Measurements from ENCODE around the gene HARBI1.
A peak's percentile ranks its signal among the peaks of the same experiment; 100 is the strongest.

The HARBI1 gene, protein sequence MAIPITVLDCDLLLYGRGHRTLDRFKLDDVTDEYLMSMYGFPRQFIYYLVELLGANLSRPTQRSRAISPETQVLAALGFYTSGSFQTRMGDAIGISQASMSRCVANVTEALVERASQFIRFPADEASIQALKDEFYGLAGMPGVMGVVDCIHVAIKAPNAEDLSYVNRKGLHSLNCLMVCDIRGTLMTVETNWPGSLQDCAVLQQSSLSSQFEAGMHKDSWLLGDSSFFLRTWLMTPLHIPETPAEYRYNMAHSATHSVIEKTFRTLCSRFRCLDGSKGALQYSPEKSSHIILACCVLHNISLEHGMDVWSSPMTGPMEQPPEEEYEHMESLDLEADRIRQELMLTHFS

DNA sequence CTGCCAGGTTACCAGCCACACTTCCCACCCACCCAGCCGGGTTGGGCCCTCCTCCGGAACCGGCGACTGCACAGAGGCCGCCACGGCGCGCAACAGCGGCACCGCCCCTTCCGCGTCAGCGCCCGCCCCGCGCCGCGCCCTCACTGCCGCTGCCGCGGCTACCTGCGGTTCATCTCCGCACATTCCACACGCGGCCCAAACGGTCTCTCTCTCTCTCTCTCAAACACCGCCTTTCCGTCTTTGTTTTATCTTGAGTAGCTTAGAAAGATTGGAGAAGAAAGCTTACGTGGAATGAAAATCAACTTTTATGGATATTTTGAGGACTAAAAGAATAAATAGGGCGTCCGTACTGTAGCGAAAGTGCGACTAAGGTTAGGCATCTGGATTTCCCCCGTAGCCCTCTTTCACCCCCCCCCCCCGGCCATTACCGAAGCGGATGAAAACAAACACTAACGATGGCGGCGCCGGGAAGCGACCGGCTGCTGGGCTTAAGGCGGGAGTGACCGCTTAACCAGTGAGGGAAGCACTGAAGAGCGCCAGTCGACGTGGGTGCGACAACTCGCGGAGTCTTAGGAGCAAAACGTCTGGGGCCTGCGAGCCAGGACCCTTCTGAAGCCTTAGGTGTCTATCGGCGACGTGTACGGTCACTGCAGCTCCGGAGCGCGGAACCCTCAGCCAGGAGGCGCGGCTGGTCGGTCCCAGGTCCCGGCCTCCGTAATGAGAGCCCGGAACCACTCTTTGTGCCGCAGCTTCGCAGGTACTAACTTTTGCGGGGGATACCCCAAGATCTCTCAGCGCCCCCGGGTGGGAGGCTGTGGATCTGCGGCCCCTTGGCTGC, at the start of gene HARBI1, which contains the start of gene ATG13:
Gene HARBI1, minus strand, starts transcription at position 94 of the 838 bp plus-strand sequence. CDS start 990 bp downstream, outside the sequence.
Gene ATG13, plus strand, starts transcription at position 420 of the 838 bp plus-strand sequence. CDS start 26,739 bp downstream, outside the sequence.
- peak; percentile 94 for DNase-seq

DNA sequence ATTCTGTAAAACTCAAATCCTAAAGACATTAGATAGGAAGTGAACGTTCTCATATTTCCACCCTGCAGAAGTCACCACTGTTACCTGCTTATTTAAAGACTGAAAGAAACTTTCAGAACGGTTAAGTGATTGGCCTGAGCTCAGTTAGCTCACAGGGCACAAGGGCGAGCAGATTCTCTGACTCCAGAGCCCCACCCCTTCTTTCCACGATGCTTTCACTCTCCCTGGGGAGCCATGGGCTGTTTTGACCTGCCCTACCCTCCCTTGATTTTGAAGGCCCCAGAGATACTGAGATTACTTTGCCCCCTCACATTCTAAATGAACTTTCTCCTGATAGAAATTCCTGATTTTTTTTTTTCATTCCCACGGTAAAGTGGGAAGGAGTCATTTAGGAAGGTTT, 49.5 kb upstream of the HARBI1 start:
- peak; percentile 40 for DNase-seq

DNA sequence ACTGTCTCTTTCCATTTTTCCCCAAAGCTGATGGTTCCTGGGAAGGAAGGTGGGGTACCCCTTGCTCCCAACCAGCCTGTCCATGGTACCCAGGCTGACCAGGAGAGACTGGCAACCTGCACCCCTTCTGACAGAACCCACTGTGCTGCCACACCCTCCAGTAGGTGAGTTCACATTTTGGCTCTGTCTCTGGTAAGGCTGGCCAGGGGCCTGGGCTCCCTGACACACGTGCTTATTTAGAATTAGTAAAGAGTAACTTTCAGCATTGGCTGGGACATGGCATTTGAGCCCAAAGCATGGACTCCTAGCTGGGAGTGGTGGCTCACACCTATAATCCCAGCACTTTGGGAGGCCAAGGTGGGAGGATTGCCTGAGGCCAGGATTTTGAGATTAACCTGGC, 48.3 kb upstream of the HARBI1 start:
- no peak for DNase-seq

DNA sequence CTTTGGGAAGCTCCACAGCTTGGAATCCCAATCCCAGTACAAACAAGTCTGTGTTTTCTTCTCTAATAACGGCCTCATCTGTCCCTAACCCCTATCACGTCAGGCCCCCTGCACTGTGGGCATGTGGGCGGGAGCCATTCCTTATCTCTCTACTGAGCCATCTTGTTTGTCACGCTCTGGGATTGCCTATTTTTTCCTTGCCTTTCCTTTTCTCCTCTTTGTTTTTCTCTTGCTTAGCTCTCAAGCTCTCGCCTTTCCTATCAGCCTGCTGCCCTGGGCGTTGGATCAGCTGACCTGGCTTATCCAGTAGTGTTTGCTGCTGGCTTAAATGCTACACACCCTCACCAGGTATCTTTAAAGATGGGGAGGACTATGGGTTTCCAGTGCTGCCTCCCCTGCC, 47.6 kb upstream of the HARBI1 start:
- no peak for DNase-seq

DNA sequence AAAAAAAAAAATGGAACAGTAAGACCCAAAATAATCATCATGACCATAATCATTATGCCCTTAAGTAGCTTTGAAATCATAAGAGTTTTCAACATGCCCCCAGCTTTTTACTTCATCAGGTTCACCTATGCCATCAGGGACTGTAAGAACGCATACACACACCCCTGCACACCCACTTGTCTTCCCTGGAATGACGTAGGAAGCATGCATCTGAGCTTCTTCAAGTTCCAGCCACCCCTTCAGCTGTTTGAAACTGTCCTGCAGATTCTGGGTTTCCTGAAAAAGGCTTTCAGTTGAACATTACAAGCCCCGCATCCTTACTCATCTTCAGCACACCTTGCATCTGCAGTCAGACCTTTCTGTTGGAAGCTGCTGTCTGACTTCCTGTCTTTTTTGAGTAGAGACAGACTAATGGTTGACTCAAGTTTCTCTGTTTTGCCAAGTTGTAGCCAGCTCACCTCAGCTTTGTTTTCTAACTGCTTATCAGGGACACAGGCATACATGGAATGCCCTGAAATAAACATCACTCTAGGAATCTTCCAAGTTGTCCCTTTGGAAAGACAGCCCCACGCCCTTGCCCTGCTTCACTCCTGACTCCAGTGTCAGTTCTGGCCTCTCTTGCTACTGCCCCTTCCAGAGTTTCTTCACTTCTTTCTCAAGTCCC, 46.4 kb upstream of the HARBI1 start:
- DNase-seq = no peak

DNA sequence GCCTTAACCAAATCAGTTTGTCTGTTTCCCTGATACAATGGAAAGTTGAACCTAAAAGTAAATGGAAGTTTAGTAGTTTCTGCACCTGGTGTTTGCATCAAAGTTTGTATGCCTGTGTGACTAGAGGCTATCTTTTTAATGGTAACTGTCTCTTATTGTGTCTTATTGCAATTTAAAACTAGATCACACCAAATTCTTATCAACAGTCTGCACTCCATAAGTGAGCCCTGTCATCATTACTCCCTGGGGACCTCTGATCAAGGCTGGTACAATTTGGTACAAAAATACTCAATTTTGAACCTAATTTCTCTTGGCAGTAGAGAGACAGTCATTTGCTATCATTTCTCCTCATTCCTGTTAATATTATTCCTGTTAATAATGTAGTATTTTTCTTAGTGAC, 45.3 kb upstream of the HARBI1 start:
- DNase-seq = no peak

DNA sequence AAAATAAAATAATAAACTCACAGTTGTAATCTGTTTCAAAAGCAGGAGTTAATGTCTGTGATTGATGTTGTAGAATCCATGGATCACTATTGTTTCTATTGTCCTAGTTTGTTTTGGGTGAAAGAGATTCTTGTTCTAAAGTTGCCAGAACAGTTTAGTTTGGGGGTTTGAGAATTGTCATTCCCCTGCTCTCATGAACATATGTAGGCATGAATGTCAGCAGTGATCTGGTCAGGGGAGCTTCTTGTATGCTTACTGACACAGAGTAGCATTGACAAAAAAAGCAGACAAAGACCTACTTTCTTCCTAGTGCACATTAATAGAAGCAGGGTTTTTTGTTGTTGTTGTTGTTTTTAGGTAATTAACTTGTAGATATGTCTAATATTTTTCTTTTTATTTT, 44.8 kb upstream of the HARBI1 start:
- DNase-seq = no peak

DNA sequence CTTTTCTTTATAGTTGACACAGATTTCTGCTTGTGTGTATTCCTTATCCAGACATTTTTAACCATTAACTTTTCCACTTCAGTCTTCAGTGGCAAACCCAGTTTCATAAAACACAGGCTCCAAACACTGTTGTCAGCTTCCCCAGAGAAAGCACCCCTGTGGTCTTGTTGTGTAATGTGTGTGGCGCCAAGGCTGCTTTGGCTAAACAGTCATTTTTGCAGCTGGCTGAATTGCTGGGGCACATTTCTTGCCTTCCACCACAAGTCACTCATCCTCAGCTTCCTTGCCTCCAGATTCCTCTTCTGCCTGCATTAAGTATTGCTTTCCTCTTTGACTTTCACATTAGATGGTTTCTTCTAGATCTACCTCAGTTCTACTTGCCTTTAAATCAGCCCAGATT, 42.9 kb upstream of the HARBI1 start:
- no peak for DNase-seq

DNA sequence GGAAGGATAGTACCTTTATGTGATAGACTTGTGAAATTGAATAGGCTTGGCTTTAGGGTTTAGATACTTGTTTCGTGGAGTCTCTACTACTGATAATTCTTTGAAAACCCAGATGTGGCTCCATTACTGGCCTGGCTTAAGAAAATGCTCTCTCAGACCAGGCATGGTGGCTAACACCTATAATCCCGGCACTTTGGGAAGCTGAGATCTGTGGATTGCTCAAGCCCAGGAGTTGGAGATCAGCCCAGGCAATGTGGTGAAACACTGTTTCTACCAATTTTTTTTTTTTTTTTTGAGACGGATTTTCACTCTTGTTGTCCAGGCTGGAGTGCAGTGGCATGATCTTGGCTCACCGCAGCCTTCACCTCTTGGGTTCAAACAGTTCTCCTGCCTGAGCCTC, 41.2 kb upstream of the HARBI1 start:
- DNase-seq = no peak

DNA sequence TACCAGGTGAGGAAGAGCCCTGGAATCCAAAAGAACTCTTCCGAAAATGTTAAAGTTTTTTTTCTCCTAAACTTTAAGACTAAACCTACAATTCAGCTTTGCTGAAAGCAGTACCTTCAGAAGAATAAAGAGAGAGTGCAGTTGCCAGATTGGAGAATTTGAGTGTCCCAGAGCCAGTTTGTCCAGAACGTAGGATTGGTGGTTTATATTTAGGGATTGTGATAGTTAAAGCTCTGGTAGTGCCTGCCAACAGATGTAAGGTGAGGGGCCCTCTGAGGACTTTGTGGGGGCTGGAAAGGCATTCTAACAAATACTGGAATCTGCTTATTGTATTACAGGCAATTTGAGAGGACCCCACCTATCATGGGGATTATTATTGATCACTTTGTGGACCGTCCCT, 40.2 kb upstream of the HARBI1 start:
- no peak for DNase-seq

DNA sequence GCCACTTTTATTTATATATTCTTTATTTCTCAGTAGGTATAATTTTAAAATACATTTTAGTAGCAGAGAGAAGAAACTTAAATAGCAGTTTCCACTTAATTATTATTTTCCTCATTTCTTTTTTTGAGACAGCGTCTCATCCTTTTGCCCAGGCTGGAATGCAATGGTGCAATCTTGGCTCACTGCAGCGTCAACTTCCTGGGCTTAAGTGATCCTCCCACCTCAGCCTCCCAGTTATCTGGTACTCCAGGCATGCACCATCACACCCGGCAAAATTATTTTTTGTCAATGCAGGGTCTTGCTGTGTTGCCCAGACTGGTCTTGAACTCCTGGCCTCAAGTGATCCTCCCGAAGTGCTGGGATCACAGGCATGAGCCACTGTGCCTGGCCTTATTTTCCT, 38.6 kb upstream of the HARBI1 start:
- DNase-seq = no peak

DNA sequence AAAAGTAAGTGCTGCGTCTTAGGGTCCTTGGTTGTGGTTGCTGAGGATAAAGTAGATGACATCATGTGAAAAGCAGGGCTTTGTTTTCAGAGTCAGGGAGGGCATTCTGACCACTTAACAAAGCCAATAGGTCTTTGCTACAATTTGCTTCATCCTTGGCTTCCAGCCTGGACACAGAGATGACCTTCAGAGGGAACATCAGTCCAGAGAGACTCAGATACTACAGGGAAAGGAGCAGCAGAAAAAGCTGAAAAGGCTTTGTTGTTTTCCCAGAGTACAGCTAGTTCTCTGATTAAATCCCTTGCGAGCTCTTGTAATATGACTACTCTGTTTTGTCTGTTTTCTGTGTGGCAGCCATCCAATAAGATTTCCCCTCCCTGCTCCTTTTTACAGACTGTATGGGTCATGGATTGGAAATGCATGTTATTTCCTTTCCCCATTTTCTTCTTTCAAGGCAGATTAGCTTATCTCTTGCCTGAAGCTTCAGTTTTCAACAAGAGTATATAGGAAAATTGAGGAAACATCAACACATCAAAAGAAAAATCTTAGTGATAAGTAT, 32.2 kb upstream of the HARBI1 start:
- peak; percentile 40 for DNase-seq

DNA sequence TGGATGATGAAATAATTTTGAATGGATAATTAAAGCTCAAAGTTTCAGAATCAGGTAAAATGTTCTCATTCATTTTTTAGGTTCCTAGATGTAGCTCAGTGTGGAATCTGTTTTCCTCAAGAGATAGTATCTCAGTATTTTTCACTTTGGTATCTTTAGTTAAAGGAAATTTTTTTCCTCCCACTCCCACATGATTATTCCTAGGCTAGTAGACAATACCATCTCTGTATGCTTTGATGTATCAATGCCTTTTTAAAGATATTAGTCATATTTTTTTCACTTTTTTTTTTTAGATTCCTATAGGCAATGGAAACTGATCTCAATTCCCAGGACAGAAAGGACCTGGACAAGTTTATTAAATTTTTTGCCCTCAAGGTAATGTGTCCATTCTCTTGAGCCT, 27.0 kb upstream of the HARBI1 start:
- no peak for DNase-seq

DNA sequence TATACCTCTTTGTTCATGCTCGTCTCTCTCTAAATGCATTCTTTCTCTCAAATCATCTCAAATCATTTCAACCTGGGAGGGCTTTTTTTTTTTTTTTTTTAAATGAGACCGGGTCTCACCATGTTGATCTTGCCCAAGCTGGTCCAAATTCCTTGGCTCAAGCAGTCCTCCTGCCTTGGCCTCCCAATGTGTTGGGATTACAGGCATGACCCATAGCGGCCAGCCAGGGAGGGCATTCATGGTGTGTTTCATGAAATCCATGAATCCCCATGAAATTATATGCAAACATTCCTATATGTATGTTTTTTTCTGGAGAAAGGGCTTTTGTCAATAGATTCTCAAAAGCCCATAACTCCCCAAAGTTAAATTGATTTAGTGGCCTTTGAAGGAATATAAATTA, 26.5 kb upstream of the HARBI1 start:
- DNase-seq = no peak

DNA sequence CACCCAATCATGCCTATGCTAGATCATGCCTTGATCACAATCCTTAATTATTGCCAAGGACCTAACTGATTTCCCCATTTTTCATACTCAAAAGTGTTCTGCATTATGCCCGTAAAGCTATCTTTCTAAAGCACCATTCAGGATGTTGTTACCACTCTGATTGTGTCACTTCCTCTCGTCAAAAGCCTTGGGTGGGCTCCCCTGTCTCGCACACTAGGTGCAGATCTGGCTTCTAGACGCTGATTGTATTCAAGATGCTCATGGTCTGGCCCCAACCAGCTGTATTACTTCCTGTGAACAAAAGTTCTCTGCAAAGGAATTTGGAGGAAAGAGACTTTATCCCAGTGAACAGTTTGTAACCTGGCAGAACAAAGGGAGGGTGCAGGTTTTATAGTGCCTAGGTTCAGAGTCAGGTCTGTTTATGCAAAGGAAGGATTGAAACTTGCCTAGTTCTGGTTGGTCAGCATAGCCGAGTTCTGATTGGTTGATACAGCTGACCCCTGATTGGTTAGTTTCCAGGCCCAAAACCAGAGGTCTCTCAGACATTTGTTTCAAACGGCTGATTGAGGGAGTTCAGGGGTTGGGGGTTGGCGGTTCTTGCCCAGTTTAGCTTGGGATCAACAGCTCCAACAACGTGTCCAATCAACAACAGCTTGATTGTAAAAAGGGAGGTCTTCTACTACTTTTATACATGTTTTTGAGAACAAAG, 25.8 kb upstream of the HARBI1 start:
- DNase-seq = no peak

DNA sequence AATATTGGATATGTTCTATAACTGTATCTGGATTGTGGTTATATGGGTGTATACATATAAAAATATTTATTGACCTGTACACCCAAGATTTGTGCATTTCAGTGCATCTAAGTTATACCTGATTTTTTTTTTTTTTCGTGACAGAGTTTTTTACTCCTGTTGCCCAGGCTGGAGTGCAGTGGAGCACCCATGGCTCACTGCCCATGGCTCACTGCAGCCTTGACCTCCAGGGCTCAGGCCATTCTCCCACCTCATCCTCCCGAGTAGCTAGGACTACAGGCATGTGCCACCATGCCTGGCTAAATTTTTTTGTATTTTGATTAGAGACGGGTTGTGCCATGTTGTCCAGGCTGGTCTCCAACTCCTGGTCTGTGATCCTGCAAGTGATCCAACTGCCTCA, 24.6 kb upstream of the HARBI1 start:
- DNase-seq = no peak

DNA sequence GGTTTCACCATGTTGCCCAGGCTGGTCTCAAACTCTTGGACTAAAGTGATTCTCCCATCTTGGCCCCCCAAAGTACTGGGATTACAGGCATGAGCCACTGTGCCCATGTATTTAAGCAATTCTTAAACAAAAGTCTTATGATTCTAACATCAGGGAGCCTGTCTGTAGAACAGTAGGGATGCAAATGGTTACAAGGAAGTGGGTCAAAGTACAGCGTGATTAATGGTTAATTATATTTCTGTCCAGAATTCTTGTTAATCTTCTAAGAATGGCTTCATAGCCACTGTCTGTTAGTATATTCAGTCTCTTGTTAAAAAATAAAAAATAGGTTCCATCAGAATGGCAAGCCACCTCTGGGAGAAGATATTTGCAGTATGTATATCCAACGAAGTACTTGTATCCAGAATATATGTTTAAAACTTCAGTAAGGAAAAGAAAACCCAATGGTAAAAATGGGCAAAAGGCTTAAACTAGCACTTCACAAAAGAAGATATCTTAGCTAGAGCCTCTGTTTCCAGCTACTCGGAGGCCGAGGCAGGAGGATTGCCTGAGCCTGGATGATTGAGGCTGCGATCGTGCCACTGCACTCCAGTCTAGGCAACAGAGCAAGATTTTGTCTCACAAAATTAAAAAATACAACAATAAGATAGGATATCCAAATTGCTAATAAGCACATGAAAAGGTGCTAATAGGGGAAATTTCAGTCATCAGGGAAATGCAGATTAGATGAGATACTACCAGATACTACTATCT, 23.2 kb upstream of the HARBI1 start:
- DNase-seq = no peak

DNA sequence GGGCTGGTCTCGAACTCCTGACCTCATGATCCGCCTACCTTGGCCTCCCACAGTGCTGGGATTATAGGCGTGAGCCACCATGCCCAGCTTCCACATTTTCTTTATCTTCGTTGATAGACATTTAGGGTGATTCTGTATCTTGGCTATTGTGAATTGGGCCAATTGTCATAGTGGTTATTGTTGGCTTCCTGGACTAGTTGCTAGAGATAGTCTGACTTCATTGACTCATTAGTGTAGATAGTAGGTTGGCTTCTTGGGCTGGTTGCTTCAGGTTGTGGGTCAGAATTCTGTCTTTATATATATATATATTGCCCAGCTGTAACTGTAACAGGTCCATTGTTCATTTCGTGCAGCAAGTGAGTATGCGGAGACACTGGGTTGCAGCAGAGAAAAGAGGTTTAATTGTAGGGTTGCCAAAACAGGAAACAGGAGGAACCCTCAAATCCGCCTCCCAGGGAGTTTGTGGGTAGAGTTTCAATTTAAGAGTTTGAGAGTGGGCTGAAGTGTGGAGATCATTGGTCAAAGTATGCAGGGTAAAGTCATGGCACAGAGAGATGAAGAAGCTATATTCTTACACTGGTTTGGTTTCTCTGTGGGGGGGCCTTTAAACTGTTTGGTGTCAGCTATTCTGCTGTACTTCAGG, 22.3 kb upstream of the HARBI1 start:
- DNase-seq = no peak

DNA sequence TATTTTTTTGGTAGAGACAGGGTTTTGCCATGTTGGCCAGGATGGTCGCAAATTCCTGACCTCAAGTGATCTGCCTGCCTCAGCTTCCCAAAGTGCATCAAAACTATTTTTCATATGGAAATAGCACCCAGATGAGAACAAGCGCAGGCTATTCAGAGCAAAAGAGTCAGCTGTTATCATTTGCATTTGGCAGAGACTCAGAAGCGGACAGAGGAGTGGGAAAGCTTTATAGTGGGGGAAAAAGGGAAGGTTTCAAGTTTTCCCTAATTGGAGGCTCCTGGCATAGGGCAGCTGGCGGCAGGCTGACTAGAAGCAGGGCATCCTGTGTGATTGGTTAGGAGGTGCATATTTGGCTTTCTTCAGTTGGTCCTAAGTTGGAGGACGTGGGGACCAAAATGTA, 20.5 kb upstream of the HARBI1 start:
- no peak for DNase-seq

DNA sequence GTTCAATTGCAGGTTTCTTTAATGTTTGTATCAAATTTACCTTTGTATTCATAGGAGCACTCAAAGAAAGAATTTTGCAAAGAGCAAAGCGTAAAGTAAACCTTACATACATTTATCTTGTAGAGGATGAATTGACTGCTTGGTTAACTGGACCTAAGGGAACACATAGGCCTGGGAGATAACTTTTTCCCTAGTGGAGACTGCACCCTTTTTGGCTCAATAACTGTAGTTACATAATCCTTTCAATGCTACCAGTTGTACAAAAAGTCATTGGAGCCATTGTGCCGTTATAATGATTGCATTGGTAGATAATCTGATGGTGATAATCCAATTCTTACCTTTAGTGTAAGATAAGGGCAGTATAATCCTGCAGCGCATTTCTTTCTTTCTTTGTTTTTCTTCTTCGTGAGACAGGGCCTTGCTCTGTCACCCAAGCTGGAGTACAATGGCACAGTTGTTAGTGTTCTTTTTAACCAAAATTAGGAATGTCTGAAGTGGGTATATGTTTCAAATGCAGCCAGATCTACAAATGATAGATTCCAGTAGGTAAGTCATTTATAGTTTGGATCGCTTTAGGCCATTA, 18.6 kb upstream of the HARBI1 start:
- DNase-seq = no peak

All from right hindlimb (tissue), 1 donor.